Measurements from ENCODE around the gene JAG2.

- no peak for TF ChIP-seq EZH2phosphoT487 (IDR thresholded peaks at IDR 0.05; ENCODE audit: insufficient read depth, low read depth)
- TF ChIP-seq EZH2 (IDR thresholded peaks at IDR 0.05; ENCODE audit: insufficient read depth, poor library complexity, severe bottlenecking), result no peak
Observed at GRCh38 chr14:105153739-105154475, 14.7 kb downstream of the JAG2 start.

Data from GM23248 (cell line).